Psoas muscle (tissue), 8 donors: ENCODE measurements around the gene C12orf50. TPM values are rescaled to one million over a fixed set of nuclear protein-coding genes. Genes with fewer than 3 reads are reported as not detected.
"Not testable (repeated sequence)": the region's sequence is repeated elsewhere in the genome, so short reads cannot be mapped to it uniquely, and the experiment has no call there.

Experiments
- ATAC-seq, 4 donors: fragments of 200-7000 bp; cut with Tn5 transposase; one replicate each; pipeline ENCODE4 v1.9.1; 2020; ENCODE audit warnings: moderate library complexity in 3 of 4, mild to moderate bottlenecking in 2 of 4
- DNase-seq, 2 donors: peaks; one replicate each; pipeline ENCODE4 v3.0.0-alpha.2; 2020
- H3K27ac ChIP-seq: fragments of 200-600 bp; one replicate; pipeline ENCODE4 v1.8.0; 2022
- H3K27me3 ChIP-seq, 3 donors: fragments of 200-600 bp in 1 of 3; one replicate each; pipeline versions ENCODE4 v1.6.1 to v1.8.0; 2013 to 2022; ENCODE audit warnings: low read length in 2 of 3, mild to moderate bottlenecking in 2 of 3, moderate library complexity in 1 of 3; ENCODE audit not compliant: insufficient read depth in 3 of 3
- H3K36me3 ChIP-seq, 2 donors: fragments of 200-600 bp in 1 of 2; one replicate each; pipeline versions ENCODE4 v1.6.1 to v1.8.0; 2013 to 2022; ENCODE audit warnings: low read depth in 1 of 2, mild to moderate bottlenecking in 1 of 2, moderate library complexity in 1 of 2; ENCODE audit not compliant: insufficient read depth in 1 of 2
- H3K4me1 ChIP-seq: fragments of 200-600 bp; one replicate; pipeline ENCODE4 v1.8.0; 2022
- H3K4me3 ChIP-seq: fragments of 200-600 bp; one replicate; pipeline ENCODE4 v1.8.0; 2022; ENCODE audit warnings: mild to moderate bottlenecking
- H3K9me3 ChIP-seq: fragments of 200-600 bp; one replicate; pipeline ENCODE4 v1.8.0; 2022
- WGBS, 3 donors: extraction: QIAGEN DNeasy Blood & Tissue Kit; methylation state at CpG; one replicate each; pipeline versions ENCODE4 v1.1.6 to v1.1.7; 2013; 5-methylcytosine and 5-hydroxymethylcytosine counted together
- intact Hi-C, 2 donors: fragments of 100-400 bp; cut with DNase I; formaldehyde crosslinking; loops; one replicate each; pipeline versions ENCODE4 v1.11.0 to v1.14.2; 2022
- polyA plus RNA-seq, 3 donors: library from polyadenylated mRNA; stranded (reverse); fragments of 200-250 nt; gene quantifications; one replicate each; pipeline ENCODE4 v1.2.3, GENCODE V29; 2013
- total RNA-seq, 4 donors: library from RNA; stranded (reverse); fragmentation: NEBNext Ultra II Directional in 2 of 4; extraction: Animal tissue kit (Norgen Biotek cat#: 25700) in 2 of 4; gene quantifications; one replicate each; pipeline versions ENCODE4 v1.2.1 to v1.2.4, GENCODE V29; 2021 to 2023
- TF ChIP-seq, protein P1 (sequence below): fragments of 200-600 bp; IDR thresholded peaks from one replicate; pipeline ENCODE4 v1.8.0; 2022; ENCODE audit warnings: antibody characterized with exemption
- donor health status: healthy with polysubstance abuse.
- donor health status: DM: no; HTN: no; CAD: no; lungs with moderate emphysema.
- donor health status: Bipolar disorder and iron deficiency.
- donor health status: healthy.
- donor health status: DM: yes; HTN: yes; CAD: no.
- donor health status: DM: no; HTN: no; CAD: no.
- donor health status: DM: no; HTN: no; CAD: no.
- donor health status: DM: yes; HTN: yes; CAD: no.

C12orf50 gene
- total and polyA plus RNA-seq, 7 donors: 0.09 to 0.20 (median 0.09) TPM; not detected in 4

DNA sequence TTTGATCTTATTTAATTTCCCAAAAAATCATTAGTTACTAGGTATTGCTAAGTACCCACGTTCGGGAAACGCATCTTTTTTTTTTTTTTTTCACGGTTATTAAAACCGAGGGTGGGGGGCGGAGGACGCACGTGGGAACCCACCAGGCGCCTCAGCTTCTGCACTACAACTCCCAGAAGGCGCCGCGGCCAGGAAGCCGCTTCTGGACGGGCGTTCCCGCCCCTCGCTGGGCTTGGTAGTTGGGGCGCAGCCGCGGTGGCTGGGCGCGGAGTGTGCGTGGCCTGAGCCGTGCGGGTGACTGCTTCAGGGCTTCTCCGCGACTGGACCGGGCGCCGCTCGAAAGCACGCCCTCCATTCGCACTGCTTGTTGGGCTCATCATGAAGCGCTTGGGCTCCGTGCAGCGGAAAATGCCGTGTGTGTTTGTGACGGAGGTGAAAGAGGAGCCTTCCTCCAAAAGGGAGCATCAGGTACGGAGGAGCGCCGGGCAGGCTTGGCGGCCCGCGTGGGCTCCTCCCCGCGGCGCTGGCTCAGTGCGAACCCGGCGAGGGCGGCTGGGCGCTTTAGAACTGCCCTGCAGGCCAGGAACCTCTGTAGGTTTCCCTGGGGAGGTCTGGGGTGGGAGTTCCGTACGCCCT, 6.2 kb upstream of the C12orf50 start:
- intact Hi-C loops: no loop called here
- H3K9me3 ChIP-seq: no peaks in the 10 kb centered on the region
- H3K4me1 ChIP-seq: peaks cover 9% of the 10 kb centered on the region
- H3K36me3 ChIP-seq: no peaks in the 10 kb centered on the region
- peak overlapping the region; percentile 86 for H3K27ac ChIP-seq
- peak; percentile 99 for ATAC-seq
- TF ChIP-seq, protein P1, sequence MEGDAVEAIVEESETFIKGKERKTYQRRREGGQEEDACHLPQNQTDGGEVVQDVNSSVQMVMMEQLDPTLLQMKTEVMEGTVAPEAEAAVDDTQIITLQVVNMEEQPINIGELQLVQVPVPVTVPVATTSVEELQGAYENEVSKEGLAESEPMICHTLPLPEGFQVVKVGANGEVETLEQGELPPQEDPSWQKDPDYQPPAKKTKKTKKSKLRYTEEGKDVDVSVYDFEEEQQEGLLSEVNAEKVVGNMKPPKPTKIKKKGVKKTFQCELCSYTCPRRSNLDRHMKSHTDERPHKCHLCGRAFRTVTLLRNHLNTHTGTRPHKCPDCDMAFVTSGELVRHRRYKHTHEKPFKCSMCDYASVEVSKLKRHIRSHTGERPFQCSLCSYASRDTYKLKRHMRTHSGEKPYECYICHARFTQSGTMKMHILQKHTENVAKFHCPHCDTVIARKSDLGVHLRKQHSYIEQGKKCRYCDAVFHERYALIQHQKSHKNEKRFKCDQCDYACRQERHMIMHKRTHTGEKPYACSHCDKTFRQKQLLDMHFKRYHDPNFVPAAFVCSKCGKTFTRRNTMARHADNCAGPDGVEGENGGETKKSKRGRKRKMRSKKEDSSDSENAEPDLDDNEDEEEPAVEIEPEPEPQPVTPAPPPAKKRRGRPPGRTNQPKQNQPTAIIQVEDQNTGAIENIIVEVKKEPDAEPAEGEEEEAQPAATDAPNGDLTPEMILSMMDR: no peak
- no peaks in the 10 kb centered on the region for H3K27me3 ChIP-seq
- H3K4me3 ChIP-seq: peak overlapping the region; percentile 85
- DNase-seq: peak; percentile 93 to 94
- 0 to 1% (median 0%) methylated on average over 54 of the region's 54 CpGs for WGBS, 3 donors

DNA sequence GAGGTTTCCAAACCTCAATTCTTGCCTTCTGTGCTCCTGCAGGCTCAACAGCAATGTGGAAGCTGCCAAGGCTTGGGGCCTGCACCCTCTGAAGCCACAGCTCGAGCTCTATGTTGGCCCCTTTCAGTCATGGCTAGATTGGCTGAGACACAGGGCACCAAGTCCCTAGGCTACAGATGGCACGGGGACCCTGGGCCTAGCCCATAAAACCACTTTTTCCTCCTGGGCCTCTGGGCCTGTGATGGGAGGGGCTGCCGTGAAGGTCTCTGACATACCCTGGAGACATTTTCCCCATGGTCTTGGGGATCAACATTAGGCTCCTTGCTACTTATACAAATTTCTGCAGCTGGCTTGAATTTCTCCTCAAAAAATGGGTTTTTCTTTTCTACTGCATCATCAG, 2.0 kb upstream of the C12orf50 start:
- H3K4me1 ChIP-seq, H3K27me3 ChIP-seq, H3K36me3 ChIP-seq, H3K9me3 ChIP-seq, ATAC-seq, DNase-seq, H3K27ac ChIP-seq, H3K4me3 ChIP-seq, intact Hi-C loops: not testable (repeated sequence)
- 84 to 89% (median 88%) methylated on average over 3 of the region's 3 CpGs for WGBS, 3 donors

DNA sequence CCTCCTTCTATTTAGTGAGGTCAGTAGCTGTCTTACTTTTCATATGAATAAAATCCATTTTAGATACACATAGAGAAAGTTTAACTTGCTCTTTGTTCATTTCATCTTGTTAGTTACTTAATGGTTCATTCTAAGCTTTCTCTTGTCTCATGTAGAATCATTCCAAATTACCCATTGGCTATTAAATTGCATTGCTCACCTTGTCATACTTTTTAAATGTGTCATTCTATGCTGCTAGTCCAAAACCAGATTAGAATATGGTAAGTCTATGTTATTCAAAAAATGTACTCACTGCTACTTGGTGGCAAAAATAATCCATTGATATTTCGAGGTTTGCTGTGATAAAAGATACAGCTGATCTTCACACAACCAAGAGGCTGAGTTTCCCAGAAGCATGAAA, 3.0 kb downstream of the C12orf50 start:
- 80 to 86% (median 80%) methylated on average over 1 of the region's 1 CpG for WGBS, 3 donors
- Histone ChIP-seq H3K4me1 (no peaks in the 10 kb centered on the region), H3K36me3 (no peaks in the 10 kb centered on the region), H3K27me3 (no peaks in the 10 kb centered on the region), H3K27ac (no peak overlapping the region), H3K4me3 (no peak overlapping the region), H3K9me3 (no peaks in the 10 kb centered on the region)
- no peak for ATAC-seq
- no peak for DNase-seq
- TF ChIP-seq, protein P1: no peak
- intact Hi-C loops: no loop called here

DNA sequence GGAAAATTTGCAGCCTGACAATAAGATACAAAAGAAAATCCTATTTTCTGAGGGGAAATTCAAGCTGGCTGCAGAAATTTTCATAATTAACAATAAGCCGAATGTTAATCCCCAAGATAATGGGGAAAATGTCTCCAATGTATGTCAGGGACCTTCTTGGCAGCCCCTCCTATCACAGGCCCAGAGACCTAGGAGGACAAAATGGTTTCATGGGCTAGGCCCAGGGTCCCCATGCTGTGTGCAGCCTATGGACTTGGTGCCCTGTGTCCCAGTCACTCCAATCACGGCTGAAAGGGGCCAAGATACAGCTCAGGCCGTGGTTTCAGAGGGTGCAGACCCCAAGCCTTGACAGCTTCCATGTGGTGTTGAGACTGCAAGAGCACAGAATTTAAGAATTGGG, 11.2 kb downstream of the C12orf50 start:
- DNase-seq (no peak), ATAC-seq (no peak)
- no peaks in the 10 kb centered on the region for H3K36me3 ChIP-seq
- 72 to 80% (median 77%) methylated on average over 3 of the region's 3 CpGs for WGBS, 3 donors
- H3K4me3 ChIP-seq: no peak overlapping the region
- H3K27ac ChIP-seq: no peak overlapping the region
- no peaks in the 10 kb centered on the region for H3K4me1 ChIP-seq
- no peaks in the 10 kb centered on the region for H3K9me3 ChIP-seq
- TF ChIP-seq, protein P1: no peak
- intact Hi-C loops: no loop called here
- no peaks in the 10 kb centered on the region for H3K27me3 ChIP-seq

DNA sequence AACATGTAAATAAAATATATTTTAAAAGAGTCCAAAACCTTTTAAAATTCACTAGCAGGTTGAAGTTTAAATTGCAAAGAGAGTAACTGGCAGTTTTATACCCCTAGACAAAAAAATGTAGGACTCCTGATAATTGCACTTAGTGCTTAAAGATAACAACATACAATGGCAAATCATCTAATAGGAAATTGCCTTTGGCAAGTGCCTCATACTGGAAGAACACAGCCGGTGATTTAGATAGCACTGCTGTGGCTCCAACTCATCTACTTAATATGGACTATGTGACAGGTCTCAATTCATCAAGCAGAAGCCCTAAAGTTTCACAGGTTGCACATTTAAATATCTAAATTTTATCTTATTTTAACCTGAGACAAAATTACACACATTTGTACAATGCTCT, 13.4 kb downstream of the C12orf50 start:
- TF ChIP-seq, protein P1: no peak
- Histone ChIP-seq H3K27ac (no peak overlapping the region), H3K4me1 (no peaks in the 10 kb centered on the region), H3K36me3 (no peaks in the 10 kb centered on the region), H3K9me3 (no peaks in the 10 kb centered on the region), H3K27me3 (no peaks in the 10 kb centered on the region), H3K4me3 (no peak overlapping the region)
- DNase-seq (no peak), ATAC-seq (no peak)
- intact Hi-C loops: no loop called here
- WGBS, 3 donors: 50 to 74% (median 66%) methylated on average over 1 of the region's 1 CpG
